ENCODE measurements around the gene ASXL1.

Gene ASXL1

DNA sequence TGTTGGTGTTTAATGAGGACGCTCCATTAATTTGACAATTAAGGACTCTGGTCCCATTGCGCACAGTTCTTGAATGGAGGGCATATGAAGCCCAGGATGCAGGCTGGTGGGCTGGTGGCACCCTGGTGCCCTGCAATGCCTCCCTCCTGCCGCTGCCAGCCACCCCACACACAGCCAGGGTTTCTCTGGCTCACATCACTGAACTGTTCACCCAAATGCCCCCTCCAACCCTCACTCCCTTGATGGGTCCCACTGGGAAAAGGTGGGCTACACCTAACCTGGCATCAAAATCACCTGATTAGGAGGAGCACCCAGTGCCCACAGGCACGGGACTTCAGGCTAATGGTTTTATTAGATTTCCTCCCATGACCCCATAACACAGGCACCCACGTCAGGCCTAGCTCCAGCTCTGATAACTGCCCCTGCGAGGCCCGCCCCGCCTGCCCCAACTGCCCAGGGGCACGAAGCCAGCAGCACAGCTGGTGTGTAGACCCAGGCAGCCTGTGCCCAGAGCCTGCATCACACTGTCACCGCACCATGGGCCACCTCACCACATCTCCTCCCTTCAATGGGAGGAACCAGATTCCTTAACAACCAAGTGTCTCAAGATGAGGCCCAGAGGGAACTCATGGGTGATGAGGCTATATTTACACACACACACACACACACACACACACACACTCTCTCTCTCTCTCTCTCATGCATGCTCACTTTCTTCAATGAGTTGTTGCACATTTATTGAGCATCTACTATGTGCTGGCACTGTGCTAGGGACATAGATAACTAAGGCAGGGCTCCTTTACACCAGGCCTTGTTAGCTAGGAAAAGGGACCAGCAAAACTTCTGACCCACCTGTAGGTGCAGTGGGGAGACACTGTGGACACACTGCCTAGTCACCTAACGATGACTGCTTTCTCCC lies 119.7 kb downstream of the ASXL1 start:
- DNase-seq = peak in 13 of 51 donors; percentile 17 to 56 (median 28)

DNA sequence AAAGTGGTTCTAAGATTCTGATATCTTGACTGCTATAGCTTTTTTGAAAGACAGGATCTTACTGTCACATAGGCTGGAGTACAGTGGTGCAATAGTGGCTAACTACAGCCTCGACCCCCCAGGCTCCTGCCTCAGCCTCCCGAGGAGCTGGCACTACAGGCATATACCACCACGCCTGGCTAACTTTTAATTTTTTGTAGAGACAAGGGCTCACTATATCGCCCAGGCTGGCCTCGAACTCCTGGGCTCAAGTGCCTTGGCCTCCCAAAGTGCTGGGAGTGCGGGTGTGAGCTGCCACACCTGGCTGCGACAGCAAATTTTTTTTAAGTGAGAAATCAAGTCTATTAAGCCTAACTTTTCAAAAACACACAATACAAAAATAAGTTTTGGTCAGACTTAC lies 120.4 kb downstream of the ASXL1 start:
- DNase-seq = no peak

DNA sequence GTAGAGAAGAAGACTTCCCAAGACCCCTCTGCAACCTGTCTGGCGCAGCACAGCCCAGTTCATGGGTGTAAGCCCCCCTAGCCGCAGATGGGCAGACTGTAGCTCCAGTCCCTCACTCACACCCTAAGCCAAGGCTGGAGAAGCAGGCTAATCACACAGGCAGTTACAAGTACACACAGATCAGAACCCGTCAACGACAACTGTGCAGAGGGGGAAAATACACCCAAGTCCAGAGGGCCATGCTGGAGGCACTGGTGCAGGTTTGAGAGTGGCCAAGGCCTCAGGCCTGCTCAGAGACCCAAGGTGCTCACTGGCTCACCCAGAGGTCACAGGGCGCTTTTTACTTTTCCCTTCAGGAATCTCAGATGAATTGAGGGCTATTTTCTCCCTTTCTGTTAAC lies 120.9 kb downstream of the ASXL1 start:
- DNase-seq = no peak

DNA sequence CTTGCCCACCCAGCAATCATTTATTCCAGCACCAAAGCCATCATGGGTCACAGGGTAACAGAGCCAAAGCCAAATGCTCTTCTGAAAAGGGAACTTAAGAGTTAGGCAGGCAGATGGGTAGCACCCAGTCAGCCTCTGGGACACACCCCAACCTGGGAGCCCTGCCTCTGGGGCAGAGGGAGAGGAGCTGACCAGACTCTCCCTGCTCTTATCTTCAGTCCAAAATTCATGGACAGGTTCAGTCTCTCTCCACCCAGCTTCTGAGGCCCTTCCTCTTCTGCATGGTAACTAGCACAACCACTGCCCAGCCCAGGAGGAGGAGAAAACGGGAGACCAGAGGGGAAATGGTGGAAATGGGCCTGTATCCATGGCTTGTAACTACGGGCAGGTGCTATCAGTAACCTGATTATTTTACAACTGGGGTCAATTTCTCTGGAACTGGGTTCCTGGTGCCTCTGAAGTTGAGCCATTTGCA lies 121.6 kb downstream of the ASXL1 start:
- DNase-seq = no peak

DNA sequence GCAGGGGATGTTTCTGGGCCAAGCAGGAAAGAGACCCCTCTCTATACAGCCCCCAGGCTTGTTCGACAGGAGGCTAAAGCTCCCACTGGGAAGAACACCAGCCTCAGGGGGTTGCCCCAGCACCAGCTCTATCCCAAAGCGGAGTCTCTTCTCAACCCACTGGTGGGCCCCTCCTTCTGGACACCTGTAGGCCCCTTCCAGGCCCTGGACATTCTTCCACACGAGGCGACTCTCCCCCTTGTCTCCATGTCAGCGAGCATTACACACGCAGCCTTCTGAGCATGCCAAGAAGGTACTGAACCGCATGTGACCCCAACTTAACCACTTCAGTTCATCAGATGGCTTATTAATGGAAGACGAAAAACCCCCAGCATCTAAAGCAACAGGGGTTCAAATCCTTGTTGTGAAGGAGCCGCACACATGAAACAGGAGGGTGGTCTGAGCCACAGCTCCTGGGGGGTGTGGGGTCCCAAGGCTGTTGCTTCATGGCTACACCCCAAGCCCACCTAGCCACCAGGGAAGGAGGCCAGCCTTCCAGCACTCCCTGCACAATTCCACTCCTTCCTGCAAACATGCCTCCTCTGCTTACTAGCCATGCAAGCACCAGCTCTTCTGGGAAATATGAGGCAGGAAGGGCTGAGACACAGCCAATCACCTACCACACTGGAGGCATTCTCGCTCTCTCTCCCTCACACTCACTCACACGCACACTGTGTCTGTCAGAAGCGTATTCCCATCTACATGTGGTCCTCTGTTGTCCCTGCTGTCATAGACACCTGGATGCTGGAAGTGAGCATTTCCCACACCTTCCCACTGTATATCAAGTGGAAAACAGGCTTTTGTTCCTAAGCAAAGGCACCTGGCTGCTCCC lies 122.5 kb downstream of the ASXL1 start:
- peak in 3 of 51 donors; percentile 18 to 33 (median 28) for DNase-seq

DNA sequence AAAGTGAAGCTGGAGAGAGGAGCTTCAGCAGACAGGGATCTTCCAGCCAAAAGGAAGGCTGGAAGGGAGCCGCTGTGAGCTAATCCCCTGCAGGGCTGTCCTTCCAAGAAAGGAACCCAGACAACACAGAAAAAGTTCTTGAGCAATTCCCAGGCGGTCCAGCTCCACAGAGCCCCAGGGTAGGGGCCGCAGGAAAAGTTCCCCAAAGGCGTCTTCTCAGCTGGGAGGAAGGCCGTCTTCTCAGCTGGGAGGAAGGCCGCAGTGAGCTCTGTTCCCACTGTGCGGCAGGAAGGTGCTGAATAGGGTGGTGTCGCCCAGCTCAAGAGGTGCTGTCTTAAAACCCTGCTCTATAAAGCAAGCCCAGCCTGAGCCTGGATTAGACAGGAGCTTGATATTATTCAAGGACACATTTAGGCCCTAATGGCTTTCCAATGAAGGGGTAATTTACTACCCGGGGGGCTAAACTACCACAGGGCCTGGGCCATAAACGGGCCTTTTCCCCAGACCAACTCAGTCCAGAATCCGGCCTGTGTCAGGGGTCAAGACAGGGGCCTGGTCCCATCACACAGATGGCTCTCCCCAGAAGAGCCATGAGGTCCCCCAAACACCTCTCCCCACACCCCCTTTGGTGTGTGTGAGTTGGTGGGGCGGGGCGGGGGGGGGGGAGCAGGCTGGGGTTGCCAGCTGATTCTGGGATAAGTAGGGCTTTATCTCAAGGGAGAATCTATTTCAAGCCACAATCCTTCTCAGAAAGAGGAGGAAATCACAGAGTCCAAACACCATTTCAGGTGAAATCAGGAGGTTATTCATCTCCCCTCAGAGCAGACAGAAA lies 123.4 kb downstream of the ASXL1 start:
- peak in 3 of 51 donors; percentile 29 for DNase-seq

DNA sequence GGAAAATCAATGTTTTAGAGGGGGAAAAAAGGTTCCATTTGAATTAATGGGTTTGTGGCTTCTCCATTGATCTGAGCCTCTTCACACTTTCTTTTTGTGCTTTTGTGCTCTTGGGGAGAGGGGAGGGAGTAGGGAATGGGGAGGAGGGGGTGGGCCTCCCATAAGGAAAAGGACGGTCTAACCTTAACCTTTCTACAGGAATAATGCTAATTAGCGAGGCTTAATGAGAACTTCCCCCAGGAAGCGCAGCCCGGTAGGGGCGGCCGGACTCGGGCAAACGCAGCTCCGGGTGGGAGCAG lies 124.0 kb downstream of the ASXL1 start:
- DNase-seq = no peak

DNA sequence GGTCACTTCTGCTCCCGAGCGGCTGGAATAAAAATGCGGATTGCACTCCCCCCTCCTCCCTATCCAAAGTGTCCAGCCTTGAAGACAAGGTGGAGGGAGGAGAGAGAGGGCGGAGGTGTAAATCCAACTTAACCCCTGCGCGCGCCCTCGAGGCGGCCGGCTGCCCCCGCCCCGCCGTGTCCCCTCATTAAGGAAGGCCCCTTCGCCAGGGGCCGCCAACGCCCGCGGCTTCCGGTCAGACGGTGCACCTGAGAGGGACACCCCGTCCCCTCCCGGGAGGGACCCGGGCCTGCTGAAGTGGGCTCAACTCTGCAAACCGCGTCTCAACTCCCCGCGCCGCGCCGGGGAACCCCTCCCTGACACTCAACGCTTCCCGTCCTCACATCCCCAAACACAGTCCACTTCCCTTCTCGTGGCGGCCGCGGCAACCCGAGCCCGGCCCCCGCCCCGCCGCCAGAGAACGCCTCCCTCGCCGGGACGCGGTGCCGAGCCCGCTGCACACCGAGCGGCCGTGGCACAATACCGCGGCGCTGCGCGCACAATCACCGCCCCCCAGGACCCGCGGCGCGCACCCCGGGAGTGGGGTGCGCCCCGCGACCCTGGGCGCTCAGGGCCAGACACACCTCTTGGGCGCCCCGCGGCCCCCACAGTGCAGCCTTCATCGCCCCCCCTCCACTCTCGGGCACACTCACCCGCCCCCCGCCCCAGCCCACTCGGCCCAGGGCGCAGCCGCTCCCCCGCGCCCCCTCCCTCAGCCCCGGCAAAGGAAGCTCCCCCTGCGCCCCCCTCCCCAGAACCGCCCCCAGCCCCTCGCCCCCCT lies 124.5 kb downstream of the ASXL1 start:
- DNase-seq = peak in 11 of 51 donors; percentile 11 to 56 (median 33)

DNA sequence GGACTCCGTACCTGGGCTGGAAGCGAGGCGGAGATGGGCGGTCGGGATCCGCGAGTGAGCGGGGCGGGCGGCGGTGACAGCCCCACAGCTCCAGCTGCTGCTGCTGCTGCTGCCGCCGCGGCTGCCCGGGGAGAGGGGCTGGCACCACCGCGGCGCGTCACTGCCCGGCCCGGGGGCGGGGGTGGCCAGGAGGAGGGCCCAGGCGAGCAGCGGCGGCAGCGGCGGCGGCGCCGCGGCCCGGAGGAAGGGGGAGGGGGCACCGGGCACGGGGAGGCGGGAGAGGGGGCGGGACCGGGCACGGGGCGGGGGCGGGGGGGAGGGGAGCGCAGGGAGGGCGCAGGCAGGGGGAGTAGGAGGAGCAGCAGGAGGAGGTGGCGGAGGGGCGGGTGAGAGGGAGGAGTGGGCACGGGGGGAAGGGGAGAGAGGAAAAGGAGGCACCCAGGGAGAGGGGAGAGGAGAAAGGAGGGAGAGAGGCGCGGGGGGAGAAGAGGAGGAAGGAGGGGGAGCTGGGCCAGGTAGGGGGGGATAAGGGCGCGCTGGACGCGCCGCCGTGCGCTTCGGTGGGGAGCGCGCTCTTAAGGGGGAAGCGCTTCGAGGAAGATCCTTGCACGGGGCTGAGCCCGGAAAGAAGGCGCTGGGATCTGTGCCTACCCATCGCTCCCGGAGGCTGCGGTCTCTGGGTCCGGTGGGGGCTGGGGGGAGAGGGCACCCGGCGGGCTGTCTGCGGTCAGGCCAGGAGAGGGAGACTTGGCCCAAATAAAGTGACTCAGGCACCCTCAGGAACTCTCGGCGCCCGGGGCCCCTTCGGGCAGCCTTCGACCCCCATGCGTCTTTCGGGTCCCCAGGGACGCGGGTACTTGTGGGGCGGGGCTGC lies 125.5 kb downstream of the ASXL1 start:
- DNase-seq = peak in 45 of 51 donors; percentile 29 to 91 (median 77)

DNA sequence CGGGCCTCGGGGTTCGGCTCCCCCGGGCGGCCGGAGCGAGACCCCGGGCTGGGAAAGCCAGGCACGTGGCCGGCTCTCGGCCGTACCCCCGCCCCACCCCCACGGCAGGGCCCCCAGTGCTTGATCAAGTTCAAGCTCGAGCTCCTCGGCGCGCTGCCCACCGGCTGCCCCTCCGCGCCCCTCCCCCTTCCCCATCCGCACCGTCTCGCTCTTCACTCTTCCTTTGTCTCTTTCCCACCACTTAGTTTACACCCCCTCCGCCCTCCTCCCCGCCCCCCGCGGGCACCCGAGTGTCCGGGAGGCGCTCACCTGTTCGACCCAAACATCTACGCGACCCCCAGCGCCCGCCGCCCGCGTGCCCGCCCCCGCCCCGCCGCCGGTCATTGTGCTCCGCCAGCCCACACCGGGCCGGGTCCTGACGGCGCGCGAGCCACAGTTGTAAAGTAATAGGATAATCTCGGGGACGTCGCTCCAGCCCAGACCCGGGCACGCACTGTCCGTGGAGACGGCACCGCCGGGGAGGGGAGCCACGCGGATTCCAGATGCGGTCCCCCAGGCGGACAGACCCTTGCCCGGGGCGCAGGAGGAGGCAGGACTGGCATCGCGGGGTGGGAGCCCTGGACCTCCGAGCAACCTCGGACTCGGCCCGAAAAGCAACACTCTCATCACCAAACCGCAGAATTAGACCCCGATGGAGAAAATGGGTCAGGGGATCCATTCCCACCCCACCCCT lies 126.3 kb downstream of the ASXL1 start:
- peak in 19 of 51 donors; percentile 29 to 70 (median 52) for DNase-seq

DNA sequence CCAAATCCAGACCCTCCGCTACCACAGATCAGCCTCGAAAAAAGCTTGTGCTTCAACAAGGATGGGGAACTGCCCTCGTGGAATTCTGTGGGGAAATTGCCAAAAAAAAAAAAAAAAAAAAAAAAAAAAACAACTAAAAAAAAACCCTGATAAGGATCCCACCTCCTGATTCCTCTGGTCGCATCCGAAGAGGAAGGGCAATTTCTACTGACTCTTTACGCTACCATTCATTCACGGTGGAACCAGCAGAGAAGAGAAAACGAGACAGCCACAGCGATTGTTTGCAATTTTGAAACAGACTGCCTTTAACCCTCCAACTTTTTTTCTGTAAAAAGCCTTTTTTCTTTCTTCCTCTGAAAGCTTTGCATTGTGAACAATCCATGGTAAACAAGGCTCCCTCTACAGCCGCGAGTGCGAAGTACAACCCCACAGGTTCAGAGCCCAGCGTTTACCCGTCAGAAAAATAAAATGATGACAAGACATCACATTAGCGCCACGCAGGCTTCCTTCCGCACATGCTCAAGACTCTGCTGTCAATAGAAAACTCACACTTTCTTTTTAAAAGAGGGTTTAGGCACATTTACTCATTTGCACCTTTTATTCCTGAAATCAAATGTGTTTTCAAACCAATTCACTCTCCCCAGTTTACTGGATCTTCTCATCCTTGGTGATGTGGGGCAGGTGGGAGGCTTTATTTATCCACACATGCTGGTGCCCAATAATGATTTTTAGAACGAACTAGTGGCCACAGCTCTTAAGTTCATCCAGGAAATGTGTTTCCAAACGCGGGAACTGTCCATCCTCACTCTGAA lies 127.0 kb downstream of the ASXL1 start:
- DNase-seq = peak in 43 of 51 donors; percentile 18 to 88 (median 61)

DNA sequence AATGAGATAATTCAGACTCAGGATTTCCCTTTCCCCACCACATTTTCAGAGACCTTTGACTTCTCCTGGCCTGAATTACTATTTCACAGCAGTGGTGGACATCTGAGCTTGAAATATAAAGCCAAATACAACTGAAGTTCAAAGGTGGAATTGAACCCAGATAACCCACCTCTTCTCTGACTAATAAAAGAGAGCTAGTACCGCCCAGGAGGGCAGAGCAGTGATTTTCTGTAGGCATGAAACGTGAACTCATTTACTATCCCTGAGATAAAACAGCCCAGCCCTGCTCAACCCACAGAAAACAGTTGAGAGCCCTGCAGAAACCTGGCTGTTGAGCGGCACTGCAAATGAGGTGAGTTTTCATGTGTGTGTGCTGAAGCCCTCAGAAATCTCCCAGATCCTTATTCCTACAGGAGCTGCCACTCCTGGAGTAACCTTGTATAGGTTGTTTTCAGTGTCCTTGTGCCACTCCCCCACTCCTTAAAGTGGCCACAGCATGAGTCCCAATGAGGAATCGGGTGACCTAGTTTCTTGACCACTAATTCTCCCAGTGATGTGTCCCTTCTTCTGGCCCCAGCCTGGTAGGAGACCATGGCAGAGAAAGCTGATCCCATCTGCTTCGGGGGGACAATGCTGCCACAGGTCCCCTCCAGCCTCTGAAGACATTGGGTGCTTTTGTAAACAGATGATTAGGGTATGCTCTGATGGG lies 127.8 kb downstream of the ASXL1 start:
- DNase-seq = no peak

DNA sequence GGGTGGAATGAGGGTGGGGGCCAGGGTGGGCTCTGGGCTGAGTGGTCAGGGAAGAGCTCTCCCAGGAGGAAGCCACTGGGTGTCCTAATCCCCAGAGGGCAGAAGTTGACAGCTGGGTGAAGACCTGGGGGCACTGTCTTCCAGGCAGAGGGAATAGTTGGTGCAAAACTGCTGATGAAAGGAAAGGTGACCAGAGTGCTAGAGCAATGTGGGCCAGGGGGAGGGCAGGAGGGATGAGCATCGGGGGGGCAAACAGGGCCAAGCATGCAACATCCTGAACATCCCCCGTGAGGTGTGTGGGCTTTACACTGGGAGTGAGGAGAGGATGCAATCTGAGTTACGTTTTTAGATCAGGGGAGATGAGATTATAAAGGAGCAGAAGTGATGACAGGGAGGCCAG lies 129.2 kb downstream of the ASXL1 start:
- no peak for DNase-seq

DNA sequence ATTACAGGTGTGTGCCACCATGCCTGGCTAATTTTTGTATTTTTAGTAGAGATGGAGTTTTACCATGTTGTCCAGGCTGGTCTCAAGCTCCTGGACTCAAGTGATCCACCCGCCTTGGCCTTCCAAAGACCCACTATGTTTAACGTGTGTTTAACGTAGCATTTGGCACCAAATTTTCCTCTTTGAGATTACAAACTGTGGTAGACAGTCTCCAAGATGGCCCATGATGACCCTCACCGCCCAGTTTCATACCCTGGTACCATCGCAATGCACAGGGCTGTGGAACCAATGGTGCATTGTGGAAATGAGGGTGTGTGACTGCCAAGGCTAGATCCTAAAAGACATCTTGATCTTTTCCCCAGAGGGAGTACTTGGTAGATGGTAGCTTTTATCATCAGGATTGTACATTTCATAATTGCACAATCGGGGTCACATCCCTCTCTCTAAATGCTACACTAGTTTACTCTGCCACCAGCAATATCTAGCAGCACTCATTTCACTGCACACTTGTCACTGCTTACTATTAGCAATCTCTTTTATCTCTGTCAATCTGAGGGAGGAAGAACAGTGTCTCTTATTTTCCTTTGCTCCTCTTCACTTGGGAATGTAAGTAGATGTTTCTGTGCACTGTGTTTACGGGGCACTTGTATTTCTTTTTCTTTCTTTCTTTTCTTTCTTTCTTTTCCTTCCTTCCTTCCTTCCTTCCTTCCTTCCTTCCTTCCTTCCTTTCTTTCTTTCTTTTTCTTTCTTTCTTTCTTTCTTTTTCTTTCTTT lies 130.1 kb downstream of the ASXL1 start:
- no peak for DNase-seq

All from hypothalamus (tissue), 51 donors.